Endothelial cell of umbilical vein (primary cell): Measurements from ENCODE around the gene FAM193A.

Experiments used
- CTCF ChIP-seq, 2 donors: IDR thresholded peaks; 1 replicate in 1 of 2; 2 replicates in 1 of 2; pipeline ENCODE4 v1.5.1; 2011; ENCODE audit warnings: low read length in 2 of 2, mild to moderate bottlenecking in 2 of 2, moderate library complexity in 2 of 2, control low read depth in 1 of 2, inconsistent platforms in 1 of 2, low read depth in 1 of 2; ENCODE audit not compliant: insufficient read depth in 1 of 2; ENCODE audit errors: extremely low read depth in 1 of 2
- EZH2 ChIP-seq: IDR thresholded peaks from 2 replicates; pipeline ENCODE4 v1.6.1; 2012; ENCODE audit warnings: borderline replicate concordance, low read depth, mild to moderate bottlenecking, moderate library complexity, low read length, inconsistent platforms; ENCODE audit not compliant: severe bottlenecking
- FOS ChIP-seq: IDR thresholded peaks from 2 replicates; pipeline ENCODE4 v1.6.1; 2011; ENCODE audit warnings: mild to moderate bottlenecking, low read length, moderate library complexity, borderline replicate concordance; ENCODE audit not compliant: insufficient read depth
- POLR2A ChIP-seq: IDR thresholded peaks from 2 replicates; pipeline ENCODE4 v1.6.1; 2012; ENCODE audit warnings: low read depth, mild to moderate bottlenecking, control low read depth, low read length
- POLR2AphosphoS5 ChIP-seq: IDR thresholded peaks from 2 replicates; pipeline ENCODE4 v1.6.1; 2012; ENCODE audit warnings: low read depth, mild to moderate bottlenecking, control low read depth, low read length, moderate library complexity; ENCODE audit not compliant: insufficient read depth

GRCh38 chr4:2698951-2699505 lies 162.6 kb downstream of the FAM193A start:
- no peak for TF ChIP-seq EZH2
- TF ChIP-seq POLR2AphosphoS5 = no peak
- TF ChIP-seq CTCF (IDR thresholded peaks at IDR 0.05; ENCODE audit: extremely low read depth in 1 of 2, insufficient read depth in 1 of 2, low read depth in 1 of 2, low read length in 2 of 2) = no peak
- no peak for TF ChIP-seq POLR2A
- TF ChIP-seq FOS = no peak
